Cardiac muscle cell (in vitro differentiated cells and primary cell): Measurements from ENCODE around the gene CHST9. TPM values are rescaled to one million over a fixed set of nuclear protein-coding genes. Genes with fewer than 3 reads are reported as not detected.

Experiments
- DNase-seq, 2 donors: peaks; one replicate each; pipeline versions ENCODE4 v3.0.0 to v3.0.0-alpha.2; 2010 to 2017; ENCODE audit warnings: low read depth in 1 of 2, low spot score in 1 of 2
- H3K27ac ChIP-seq: fragments of 200-600 bp; sonication (generic); 2 replicates; pipeline ENCODE4 v1.5.1; 2016
- H3K27me3 ChIP-seq: fragments of 200-600 bp; sonication (generic); 2 replicates; pipeline ENCODE4 v1.6.0; 2016; ENCODE audit warnings: control low read depth
- H3K36me3 ChIP-seq: fragments of 200-600 bp; sonication (generic); 2 replicates; pipeline ENCODE4 v1.5.1; 2016; ENCODE audit warnings: control low read depth
- H3K4me1 ChIP-seq: fragments of 200-600 bp; sonication (generic); 2 replicates; pipeline ENCODE4 v1.8.1; 2017; ENCODE audit warnings: low read depth, mild to moderate bottlenecking, mixed run types
- H3K4me3 ChIP-seq: fragments of 200-600 bp; sonication (generic); 2 replicates; pipeline ENCODE4 v1.5.1; 2016; ENCODE audit warnings: mild to moderate bottlenecking
- H3K9me3 ChIP-seq: fragments of 200-600 bp; sonication (generic); 2 replicates; pipeline ENCODE4 v1.5.1; 2017; ENCODE audit warnings: low read depth, mild to moderate bottlenecking, control low read depth
- CTCF ChIP-seq: IDR thresholded peaks from 2 replicates; pipeline ENCODE4 v1.5.1; 2012; ENCODE audit warnings: low read depth, mild to moderate bottlenecking, low read length
- polyA plus RNA-seq: library from polyadenylated mRNA; unstranded; fragments of >200 nt; fragmentation: Nextera tagmentation; extraction: Ambion mirVana; gene quantifications from 2 replicates; pipeline ENCODE4 v1.2.1, GENCODE V29; 2016
- total RNA-seq: library from RNA; depleted of rRNA; stranded (reverse); fragments of >200 nt; gene quantifications from 2 replicates; pipeline ENCODE4 v1.2.3, GENCODE V29; 2016

Gene CHST9
- total and polyA plus RNA-seq, 2 experiments from 2014 or later, result 0.36 TPM; not detected in 1

GRCh38 chr18:27022477-27022876 is 162.6 kb downstream of the CHST9 start:
- Histone ChIP-seq H3K9me3 (no peaks in the 10 kb centered on the region), H3K4me3 (no peak overlapping the region), H3K27me3 (no peaks in the 10 kb centered on the region), H3K4me1 (no peaks in the 10 kb centered on the region), H3K36me3 (no peaks in the 10 kb centered on the region), H3K27ac (no peak overlapping the region)
- TF ChIP-seq CTCF, result no peak
- DNase-seq, result no peak

DNA sequence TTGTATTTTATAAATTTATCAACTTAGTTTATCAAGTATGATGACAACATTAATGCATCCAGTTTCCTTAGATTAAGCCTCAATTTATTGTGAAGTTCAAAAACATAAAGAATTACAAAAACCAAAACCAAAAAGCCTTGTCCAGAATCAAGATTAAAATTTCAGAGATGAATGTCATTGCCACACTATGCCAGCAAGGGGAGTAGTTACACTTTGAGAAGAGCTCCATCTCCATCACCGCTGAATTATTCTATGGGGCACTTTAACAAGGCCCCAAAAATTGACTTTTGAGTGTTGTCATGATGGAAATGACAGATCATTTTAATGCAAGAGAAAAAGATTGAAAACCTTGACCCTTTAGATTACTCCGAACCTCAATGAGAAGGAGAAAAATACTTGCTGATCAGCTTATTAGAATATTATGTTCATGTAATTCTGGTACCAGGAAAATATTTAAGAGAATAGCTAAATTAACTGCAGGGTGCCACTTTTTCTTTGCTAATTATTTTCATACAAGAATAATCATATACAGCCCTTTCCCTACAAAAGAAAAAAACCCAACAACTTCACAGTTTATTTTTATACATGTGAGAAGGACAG is 167.1 kb downstream of the CHST9 start:
- Histone ChIP-seq H3K4me3 (no peak overlapping the region), H3K27me3 (no peaks in the 10 kb centered on the region), H3K27ac (no peak overlapping the region), H3K9me3 (no peaks in the 10 kb centered on the region), H3K4me1 (no peaks in the 10 kb centered on the region), H3K36me3 (no peaks in the 10 kb centered on the region)
- peak; percentile 37 for TF ChIP-seq CTCF
- peak; percentile 5 to 31 for DNase-seq

GRCh38 chr18:27014841-27015240 is 170.3 kb downstream of the CHST9 start:
- no peak overlapping the region for H3K27ac ChIP-seq
- H3K4me3 ChIP-seq, result no peak overlapping the region
- no peaks in the 10 kb centered on the region for H3K36me3 ChIP-seq
- DNase-seq, result no peak
- no peak for TF ChIP-seq CTCF
- H3K4me1 ChIP-seq, result no peaks in the 10 kb centered on the region
- H3K9me3 ChIP-seq, result no peaks in the 10 kb centered on the region
- no peaks in the 10 kb centered on the region for H3K27me3 ChIP-seq

GRCh38 chr18:27010784-27011183 is 174.3 kb downstream of the CHST9 start:
- no peaks in the 10 kb centered on the region for H3K36me3 ChIP-seq
- no peaks in the 10 kb centered on the region for H3K9me3 ChIP-seq
- H3K4me1 ChIP-seq, result no peaks in the 10 kb centered on the region
- no peak for TF ChIP-seq CTCF
- no peak overlapping the region for H3K4me3 ChIP-seq
- H3K27ac ChIP-seq, result no peak overlapping the region
- no peak for DNase-seq
- no peaks in the 10 kb centered on the region for H3K27me3 ChIP-seq

DNA sequence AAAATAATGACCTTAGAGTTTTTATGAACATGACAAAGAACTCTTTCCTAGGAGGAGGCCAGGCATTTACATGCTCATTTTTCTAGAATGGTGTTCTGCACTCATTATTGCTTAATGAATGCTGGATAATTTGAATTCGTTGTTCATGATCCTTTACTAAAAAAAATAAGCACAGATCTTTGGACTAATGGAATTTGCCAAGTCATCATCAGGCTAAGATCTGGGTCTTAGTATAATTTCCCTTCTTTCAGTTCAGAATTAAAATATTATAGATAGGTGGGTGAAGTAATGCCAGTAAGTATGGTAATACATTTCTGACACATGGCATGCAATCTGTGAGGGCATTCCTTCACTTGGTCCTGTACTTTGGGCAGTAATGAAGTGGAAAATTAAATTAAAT is 175.8 kb downstream of the CHST9 start:
- Histone ChIP-seq H3K27ac (no peak overlapping the region), H3K27me3 (no peaks in the 10 kb centered on the region), H3K4me3 (no peak overlapping the region), H3K9me3 (no peaks in the 10 kb centered on the region), H3K4me1 (no peaks in the 10 kb centered on the region), H3K36me3 (no peaks in the 10 kb centered on the region)
- TF ChIP-seq CTCF, result no peak
- no peak for DNase-seq

DNA sequence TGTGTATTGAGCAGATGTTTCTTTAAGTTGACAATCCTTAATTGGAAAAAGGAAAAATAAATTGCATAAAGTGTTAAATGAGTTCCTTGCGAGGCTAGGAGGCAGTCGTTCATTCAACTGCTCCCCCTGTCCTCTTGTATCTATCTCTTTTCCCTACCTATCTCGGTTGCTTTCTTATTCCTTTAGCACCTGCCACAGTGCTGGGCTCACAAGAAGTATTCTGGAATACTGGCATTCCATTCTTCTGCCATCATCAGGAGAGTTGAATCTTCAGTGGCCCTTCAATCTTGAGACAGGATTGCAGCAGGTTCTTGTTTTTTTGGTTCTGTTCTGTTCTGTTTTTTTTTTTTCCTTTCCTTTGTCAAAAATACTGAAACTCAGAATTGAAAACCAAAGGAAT is 176.5 kb downstream of the CHST9 start:
- no peaks in the 10 kb centered on the region for H3K27me3 ChIP-seq
- DNase-seq, result no peak
- no peaks in the 10 kb centered on the region for H3K36me3 ChIP-seq
- H3K4me1 ChIP-seq, result no peaks in the 10 kb centered on the region
- H3K9me3 ChIP-seq, result no peaks in the 10 kb centered on the region
- H3K27ac ChIP-seq, result no peak overlapping the region
- TF ChIP-seq CTCF, result no peak
- H3K4me3 ChIP-seq, result no peak overlapping the region
